Activated naive CD4-positive, alpha-beta T cell treated with anti-CD3 and anti-CD28 coated beads, Interleukin-2, amount 50 U/mL, for 16 hours (primary cell): ENCODE data around the gene MYOZ3.

ENCODE experiments used
- DNase-seq: peaks from one replicate; pipeline ENCODE4 v3.0.0-alpha.2; 2020

The MYOZ3 gene

GRCh38 chr5:150642991-150643710, 17.9 kb upstream of the MYOZ3 start:
- DNase-seq = no peak

DNA sequence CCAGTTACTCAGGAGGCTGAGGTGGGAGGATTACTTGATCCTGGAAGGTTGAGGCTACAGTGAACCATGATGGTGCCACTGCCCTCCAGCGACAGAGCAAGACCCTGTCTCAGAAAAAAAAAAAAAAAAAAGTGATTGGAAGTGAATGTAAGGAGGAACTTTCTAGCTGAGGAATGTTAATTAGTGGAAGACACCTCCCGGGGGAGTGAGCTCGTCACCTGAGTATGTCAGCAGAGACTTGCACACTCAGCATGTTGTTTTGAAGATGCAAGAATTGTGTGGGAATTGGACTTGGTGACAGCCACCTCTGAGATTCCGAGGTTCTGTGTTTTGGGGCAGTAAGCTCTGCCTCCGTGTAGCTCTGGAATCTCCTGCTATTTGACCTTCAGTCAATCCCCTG, 17.0 kb upstream of the MYOZ3 start:
- no peak for DNase-seq

GRCh38 chr5:150644514-150644913, 16.5 kb upstream of the MYOZ3 start:
- no peak for DNase-seq

GRCh38 chr5:150645070-150645700, 15.9 kb upstream of the MYOZ3 start:
- no peak for DNase-seq

DNA sequence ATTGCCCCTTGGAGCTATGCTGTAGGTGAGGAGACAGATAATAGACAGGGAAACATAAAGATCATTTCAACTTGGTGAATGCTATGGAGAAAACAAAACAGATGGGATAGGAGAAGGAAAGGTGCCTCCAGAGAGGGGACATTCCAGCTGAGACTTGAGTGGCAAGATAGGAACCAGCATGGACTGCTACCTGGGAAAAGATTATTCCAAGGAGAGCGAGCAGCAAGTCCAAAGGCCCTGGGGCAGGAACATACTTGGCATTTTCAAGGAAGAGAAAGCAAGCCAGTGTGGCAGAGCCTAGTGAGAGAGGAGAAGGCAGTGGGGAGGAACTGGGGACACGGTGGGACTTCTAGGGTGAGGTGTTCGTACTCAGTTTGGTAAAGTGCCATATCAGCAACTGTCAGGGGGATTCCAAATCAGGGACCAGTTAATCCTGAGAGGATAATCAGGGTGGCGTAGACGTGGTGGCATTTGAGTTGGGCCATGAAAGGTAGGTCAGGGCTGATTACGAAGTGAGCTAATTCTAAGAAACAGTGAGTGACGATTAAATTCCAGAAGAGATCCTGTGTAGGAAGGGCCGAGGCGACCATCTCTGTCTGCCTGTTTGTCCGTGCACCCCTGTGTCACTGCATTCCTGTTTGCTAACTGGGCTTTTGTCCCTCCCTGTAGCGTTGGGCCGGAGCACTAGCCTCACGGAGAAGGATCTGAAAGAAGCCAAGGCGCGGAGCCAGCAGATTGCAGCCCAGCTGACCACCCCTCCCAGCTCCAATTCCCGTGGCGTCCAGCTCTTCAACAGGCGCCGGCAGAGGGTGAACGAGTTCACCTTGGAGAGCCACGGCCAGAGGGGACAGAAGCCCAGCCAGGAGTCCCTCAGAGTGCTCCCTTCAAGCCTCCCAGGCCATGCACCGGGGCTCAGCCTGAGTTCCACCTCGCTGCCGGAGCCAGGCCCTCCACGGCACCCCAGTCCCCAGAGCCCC, 13.5 kb upstream of the MYOZ3 start:
- DNase-seq = no peak

GRCh38 chr5:150648294-150649107, 12.6 kb upstream of the MYOZ3 start:
- DNase-seq = no peak

GRCh38 chr5:150649108-150650020, 11.7 kb upstream of the MYOZ3 start:
- DNase-seq = no peak

DNA sequence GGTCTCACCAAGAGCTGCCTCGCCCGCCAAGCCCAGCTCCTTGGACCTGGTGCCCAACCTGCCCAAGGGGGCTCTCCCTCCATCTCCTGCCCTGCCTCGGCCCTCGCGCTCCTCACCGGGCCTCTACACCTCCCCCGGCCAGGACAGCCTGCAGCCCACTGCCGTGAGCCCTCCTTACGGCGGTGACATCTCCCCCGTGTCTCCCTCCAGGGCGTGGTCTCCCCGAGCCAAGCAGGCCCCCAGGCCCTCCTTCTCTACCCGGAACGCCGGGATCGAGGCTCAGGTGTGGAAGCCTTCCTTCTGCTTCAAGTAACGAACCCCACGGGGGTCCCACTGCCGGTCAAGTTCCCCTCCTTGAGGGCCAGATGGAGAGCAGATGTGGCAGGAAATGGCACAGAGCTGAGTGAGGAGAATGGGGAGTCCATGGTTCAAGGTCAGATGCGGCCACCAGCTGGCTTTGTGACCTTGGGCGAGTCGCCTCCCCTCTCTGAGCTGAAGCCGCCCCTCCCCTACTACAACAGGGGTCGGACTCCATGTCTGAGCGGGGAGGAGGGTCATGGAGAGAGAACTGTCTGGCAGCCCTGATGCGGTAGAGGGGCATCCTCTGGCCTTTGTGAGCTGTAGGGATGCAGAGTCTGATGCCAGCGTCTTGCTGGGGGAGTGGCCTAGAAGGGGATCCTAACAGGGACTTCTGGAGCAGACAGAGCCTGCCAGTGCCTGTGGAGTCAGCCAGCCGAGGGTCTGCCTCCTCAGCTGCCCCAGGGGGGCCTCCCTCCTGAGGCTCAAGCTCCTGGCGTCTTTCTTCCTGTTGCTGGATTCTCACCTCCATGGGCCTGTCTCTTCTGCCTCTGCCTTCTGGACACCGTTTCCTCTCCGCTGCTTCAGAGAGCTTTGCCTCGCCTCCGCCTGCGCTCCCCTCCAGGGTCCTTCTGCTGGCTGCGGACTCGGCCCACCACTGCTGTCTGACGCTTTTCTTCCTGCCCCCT, 10.7 kb upstream of the MYOZ3 start:
- DNase-seq = no peak

DNA sequence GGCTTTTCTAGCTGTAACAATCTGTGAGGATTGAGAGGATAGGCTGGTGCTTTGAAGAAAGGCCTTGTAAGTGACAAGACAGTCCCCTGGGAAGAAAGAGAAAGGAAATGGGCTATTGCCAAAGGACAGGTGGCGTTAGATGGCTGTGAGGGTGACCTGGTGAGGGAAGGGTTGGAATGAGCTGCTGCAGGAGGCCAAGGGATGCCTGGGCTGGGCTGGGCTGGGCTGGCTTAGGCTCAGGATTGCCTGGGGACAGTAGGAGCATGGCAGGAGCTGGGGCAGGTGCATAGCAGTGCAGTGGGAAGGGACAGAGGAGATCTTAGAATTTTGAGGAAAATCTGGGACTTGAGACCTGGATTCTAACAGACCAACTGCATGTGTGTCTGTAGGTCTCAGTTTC, 9.7 kb upstream of the MYOZ3 start:
- DNase-seq = no peak

- DNase-seq = no peak
These were observed 9.0 kb upstream of the MYOZ3 start for GRCh38 chr5:150651924-150652671.

DNA sequence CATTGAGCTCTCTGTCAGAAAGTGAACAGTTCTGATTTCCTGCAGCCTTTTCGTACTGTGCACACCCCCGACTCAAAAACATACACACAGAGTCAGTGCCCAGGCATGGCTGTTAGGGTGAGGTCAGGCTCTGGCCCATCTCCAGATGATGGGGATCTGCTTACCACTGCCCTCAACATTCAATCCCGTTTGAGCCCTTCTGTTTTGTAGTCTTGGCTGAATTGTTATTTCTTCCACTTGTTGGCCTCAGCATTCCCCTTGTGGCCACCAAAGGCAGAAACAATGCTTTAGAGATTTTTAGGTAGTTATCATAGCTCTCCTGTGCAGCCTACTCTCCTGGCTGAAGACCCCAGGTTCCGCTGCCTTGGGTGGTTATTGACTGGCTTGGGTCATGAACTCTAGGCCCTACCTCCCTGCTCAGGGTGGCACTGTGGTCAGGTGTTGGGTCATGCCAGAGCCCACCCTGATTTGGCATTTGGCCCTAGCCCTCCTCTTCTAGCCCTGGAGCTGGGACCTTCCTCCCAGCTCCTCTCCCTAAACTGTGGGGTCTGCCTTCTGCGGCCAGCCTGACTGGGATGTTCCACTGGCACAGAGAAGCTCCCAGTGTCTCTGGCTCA, 7.8 kb upstream of the MYOZ3 start:
- no peak for DNase-seq

DNA sequence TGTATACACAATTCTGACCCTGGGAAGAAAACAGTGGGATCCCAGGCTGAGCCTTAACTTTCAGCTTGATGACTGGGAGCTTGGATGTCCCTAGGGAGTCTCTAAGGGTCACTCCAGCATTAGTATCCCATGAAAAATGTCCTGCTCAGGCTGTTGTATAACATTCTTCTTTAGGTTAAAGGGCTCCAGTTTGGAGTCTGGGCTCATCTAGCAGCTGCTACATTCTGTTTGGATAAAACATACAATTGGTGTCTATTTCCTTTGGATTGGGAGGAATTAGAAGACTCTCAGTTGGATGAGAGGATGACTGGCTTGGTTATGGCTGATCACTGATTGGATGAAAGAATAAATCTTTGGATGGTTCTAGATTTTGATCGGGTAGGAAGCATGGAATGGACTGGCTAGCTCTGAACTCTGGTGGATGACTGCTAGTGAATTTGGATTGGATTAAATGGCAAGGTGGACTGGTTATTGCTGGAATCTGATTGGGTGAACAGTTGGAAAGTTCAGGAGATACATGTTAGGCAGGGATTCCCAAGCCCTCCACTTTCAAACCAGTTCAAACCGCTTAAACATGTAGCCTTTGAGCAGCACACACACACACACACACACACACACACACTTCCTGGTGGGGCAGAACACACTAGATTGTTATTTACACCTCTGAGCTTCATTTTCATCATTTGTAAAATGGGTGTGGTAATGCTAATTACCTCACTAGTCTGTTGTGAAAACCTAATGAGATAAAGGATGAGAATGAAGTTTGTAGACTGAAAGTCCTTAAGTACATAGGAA, 7.1 kb upstream of the MYOZ3 start:
- no peak for DNase-seq

DNA sequence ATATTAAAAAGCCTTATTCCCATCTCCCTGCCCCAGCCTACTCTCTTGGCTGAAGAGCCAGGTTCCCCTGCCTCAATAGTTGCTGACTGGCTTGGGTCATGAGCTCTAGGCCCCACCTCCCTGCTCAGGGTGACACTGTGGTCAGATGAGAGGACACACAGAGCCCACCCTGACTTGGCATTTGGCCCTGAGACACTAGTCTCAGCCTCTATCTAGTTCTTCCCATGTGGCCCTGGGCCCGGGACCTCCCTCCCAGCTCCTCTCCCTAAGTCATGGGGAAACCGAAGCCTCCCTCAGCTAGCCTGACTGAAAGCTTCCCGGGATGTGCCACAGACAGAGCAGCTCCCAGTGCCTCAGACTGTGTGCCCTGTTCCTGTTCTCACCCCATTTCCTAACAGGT, 5.8 kb upstream of the MYOZ3 start:
- no peak for DNase-seq

- DNase-seq = peak; percentile 72
These were observed 4.6 kb upstream of the MYOZ3 start for GRCh38 chr5:150656191-150657132.

DNA sequence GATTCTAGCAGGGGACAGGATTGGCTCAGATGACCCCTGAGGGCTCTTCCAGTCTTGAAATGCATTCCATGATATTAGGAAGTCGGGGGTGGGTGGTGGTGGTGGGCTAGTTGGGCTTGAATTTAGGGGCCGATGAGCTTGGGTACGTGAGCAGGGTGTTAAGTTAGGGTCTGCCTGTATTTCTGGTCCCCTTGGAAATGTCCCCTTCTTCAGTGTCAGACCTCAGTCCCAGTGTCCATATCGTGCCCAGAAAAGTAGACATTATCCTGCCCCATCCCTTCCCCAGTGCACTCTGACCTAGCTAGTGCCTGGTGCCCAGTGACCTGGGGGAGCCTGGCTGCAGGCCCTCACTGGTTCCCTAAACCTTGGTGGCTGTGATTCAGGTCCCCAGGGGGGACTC, 2.9 kb upstream of the MYOZ3 start:
- DNase-seq = no peak

GRCh38 chr5:150658699-150659265, 2.3 kb upstream of the MYOZ3 start:
- no peak for DNase-seq
